H9 (cell line): ENCODE measurements around the gene GLIS2. TPM values are rescaled to one million over a fixed set of nuclear protein-coding genes. Genes with fewer than 3 reads are reported as not detected.

Experiments
- DNase-seq: peaks from one replicate; pipeline ENCODE4 v3.0.0-alpha.2; 2017
- H2AFZ ChIP-seq: one replicate; pipeline ENCODE4 v1.6.1; 2013; ENCODE audit warnings: mild to moderate bottlenecking, low read length, control low read depth, moderate library complexity
- H2AK5ac ChIP-seq: 2 replicates; pipeline ENCODE4 v1.6.1; 2013; ENCODE audit warnings: low read length, control low read depth, mixed read lengths; ENCODE audit not compliant: insufficient read length
- H2BK120ac ChIP-seq: one replicate; pipeline ENCODE4 v1.6.1; 2013; ENCODE audit warnings: low read depth, mild to moderate bottlenecking, low read length, control low read depth, inconsistent platforms; ENCODE audit not compliant: poor library complexity, severe bottlenecking
- H2BK12ac ChIP-seq: 2 replicates; pipeline ENCODE4 v1.6.1; 2013; ENCODE audit warnings: low read length, control low read depth, mixed read lengths, low read depth; ENCODE audit not compliant: insufficient read length
- H2BK15ac ChIP-seq: 2 replicates; pipeline ENCODE4 v1.6.1; 2013; ENCODE audit warnings: low read depth, low read length, control low read depth
- H2BK20ac ChIP-seq: one replicate; pipeline ENCODE4 v1.6.1; 2013; ENCODE audit warnings: low read depth, mild to moderate bottlenecking, low read length, control low read depth, inconsistent platforms; ENCODE audit not compliant: poor library complexity, severe bottlenecking
- H2BK5ac ChIP-seq: 2 replicates; pipeline ENCODE4 v1.6.1; 2013; ENCODE audit warnings: low read length, control low read depth, mixed read lengths; ENCODE audit not compliant: insufficient read length
- H3K14ac ChIP-seq: 2 replicates; pipeline ENCODE4 v1.6.1; 2013; ENCODE audit warnings: low read length, control low read depth; ENCODE audit not compliant: insufficient read depth
- H3K18ac ChIP-seq: 2 replicates; pipeline ENCODE4 v1.6.1; 2013; ENCODE audit warnings: low read depth, mild to moderate bottlenecking, mixed read lengths, low read length, control low read depth; ENCODE audit not compliant: insufficient read length
- H3K23ac ChIP-seq: 2 replicates; pipeline ENCODE4 v1.6.1; 2013; ENCODE audit warnings: low read length, control low read depth, mixed read lengths, low read depth; ENCODE audit not compliant: insufficient read length
- H3K23me2 ChIP-seq: 2 replicates; pipeline ENCODE4 v1.6.1; 2013; ENCODE audit warnings: low read depth, mild to moderate bottlenecking, mixed read lengths, low read length, control low read depth; ENCODE audit not compliant: insufficient read length, poor library complexity, severe bottlenecking
- H3K27ac ChIP-seq: 2 replicates; pipeline ENCODE4 v1.5.1; 2013; ENCODE audit warnings: low read length, control low read depth, mixed read lengths, low read depth; ENCODE audit not compliant: insufficient read length
- H3K27me3 ChIP-seq: 2 replicates; pipeline ENCODE4 v1.6.1; 2013; ENCODE audit warnings: low read length, control low read depth, inconsistent platforms; ENCODE audit not compliant: insufficient read depth
- H3K4ac ChIP-seq: 2 replicates; pipeline ENCODE4 v1.6.1; 2013; ENCODE audit warnings: low read depth, mild to moderate bottlenecking, control low read depth, inconsistent platforms, low read length, moderate library complexity
- H3K4me1 ChIP-seq: 2 replicates; pipeline ENCODE4 v1.6.1; 2013; ENCODE audit warnings: low read length, control low read depth, inconsistent platforms; ENCODE audit not compliant: insufficient read depth
- H3K4me2 ChIP-seq: 2 replicates; pipeline ENCODE4 v1.6.1; 2013; ENCODE audit warnings: low read length, control low read depth, mixed read lengths; ENCODE audit not compliant: insufficient read length, insufficient read depth
- H3K56ac ChIP-seq: 2 replicates; pipeline ENCODE4 v1.6.1; 2013; ENCODE audit warnings: low read depth, mild to moderate bottlenecking, mixed read lengths, low read length, control low read depth; ENCODE audit not compliant: insufficient read length
- H3K79me1 ChIP-seq: 2 replicates; pipeline ENCODE4 v1.6.1; 2013; ENCODE audit warnings: low read depth, mild to moderate bottlenecking, moderate library complexity, low read length, control low read depth, inconsistent platforms; ENCODE audit not compliant: insufficient read depth, poor library complexity, severe bottlenecking
- H3K79me2 ChIP-seq: 2 replicates; pipeline ENCODE4 v1.6.1; 2013; ENCODE audit warnings: low read length, control low read depth, inconsistent platforms; ENCODE audit not compliant: insufficient read depth
- H3K9ac ChIP-seq: 2 replicates; pipeline ENCODE4 v1.6.1; 2013; ENCODE audit warnings: low read length, control low read depth, mixed read lengths; ENCODE audit not compliant: insufficient read length; ENCODE audit errors: extremely low read depth
- H3K9me3 ChIP-seq: one replicate; pipeline ENCODE4 v1.6.1; 2013; ENCODE audit warnings: low read depth, low read length, inconsistent platforms; ENCODE audit not compliant: control insufficient read depth
- H3T11ph ChIP-seq: one replicate; pipeline ENCODE4 v1.6.1; 2013; ENCODE audit warnings: mild to moderate bottlenecking, low read length, control low read depth, inconsistent platforms
- H4K20me1 ChIP-seq: one replicate; pipeline ENCODE4 v1.6.1; 2013; ENCODE audit not compliant: control insufficient read depth, insufficient read length, insufficient read depth
- H4K5ac ChIP-seq: 2 replicates; pipeline ENCODE4 v1.6.1; 2013; ENCODE audit warnings: low read depth, mild to moderate bottlenecking, mixed read lengths, low read length, control low read depth; ENCODE audit not compliant: insufficient read length
- H4K8ac ChIP-seq: replicated peaks from 2 replicates; pipeline ENCODE4 v1.6.1; 2013; ENCODE audit warnings: low read length, control low read depth, mixed read lengths, low read depth; ENCODE audit not compliant: insufficient read length
- H4K91ac ChIP-seq: 2 replicates; pipeline ENCODE4 v1.6.1; 2013; ENCODE audit warnings: low read depth, mild to moderate bottlenecking, moderate library complexity, mixed read lengths, low read length, control low read depth; ENCODE audit not compliant: insufficient read length
- H3K27ac Mint-ChIP-seq, 3 experiments: 2 replicates in 2 of 3; 3 replicates in 1 of 3; pipeline ENCODE4 v1.8.0; 2020 to 2021; ENCODE audit warnings: mixed read lengths in 3 of 3, mild to moderate bottlenecking in 1 of 3, moderate library complexity in 1 of 3
- H3K27me3 Mint-ChIP-seq: 2 replicates; pipeline ENCODE4 v1.8.0; 2021; ENCODE audit warnings: low read depth, mild to moderate bottlenecking, moderate library complexity, mixed read lengths
- H3K36me3 Mint-ChIP-seq, 3 experiments: 2 replicates in 2 of 3; 3 replicates in 1 of 3; pipeline ENCODE4 v1.8.0; 2020 to 2021; ENCODE audit warnings: low read depth in 3 of 3, mixed read lengths in 3 of 3; ENCODE audit not compliant: insufficient read depth in 1 of 3
- H3K4me1 Mint-ChIP-seq, 2 experiments: 2 replicates each; pipeline ENCODE4 v1.8.0; 2020; ENCODE audit warnings: mixed read lengths in 2 of 2
- H3K4me3 Mint-ChIP-seq, 2 experiments: 2 replicates in 1 of 2; 3 replicates in 1 of 2; pipeline ENCODE4 v1.8.0; 2020 to 2021; ENCODE audit warnings: mild to moderate bottlenecking in 2 of 2, mixed read lengths in 2 of 2, moderate library complexity in 1 of 2
- H3K9me3 Mint-ChIP-seq, 2 experiments: 2 replicates in 1 of 2; 3 replicates in 1 of 2; pipeline ENCODE4 v1.8.0; 2020; ENCODE audit warnings: mild to moderate bottlenecking in 2 of 2, mixed read lengths in 2 of 2, moderate library complexity in 1 of 2
- WGBS: extraction: QIAGEN DNeasy Blood & Tissue Kit; methylation state at CpG from one replicate; pipeline ENCODE4 v1.1.7; 2013; ENCODE audit warnings: missing lambda C conversion rate, low lambda C conversion rate, mixed read lengths; ENCODE audit not compliant: insufficient read length; ENCODE audit errors: extremely low coverage; 5-methylcytosine and 5-hydroxymethylcytosine counted together
- total RNA-seq: library from RNA; stranded (reverse); gene quantifications from 2 replicates; pipeline ENCODE4 v1.2.1, GENCODE V29; 2021
- TF ChIP-seq, protein P1 (sequence below): fragments of 200-600 bp; sonication (generic); conservative IDR thresholded peaks from 3 replicates; pipeline ENCODE4 v1.8.0; 2021; ENCODE audit warnings: antibody characterized with exemption, mild to moderate bottlenecking

GLIS2 gene
- total RNA-seq, 1 experiment from 2014 or later: 14.3 TPM

- no CpG with 5 or more reads among the region's 13 CpGs for whole genome bisulfite sequencing
- Histone ChIP-seq H3K9ac (no peak overlapping the region), H3K27ac (no peak overlapping the region)
Measured at GRCh38 chr16:4369007-4369733, 53.3 kb downstream of the GLIS2 start.

More at GRCh38 chr16:4369007-4369733, 53.3 kb downstream of the GLIS2 start:
- Histone ChIP-seq H3K18ac (no peak overlapping the region), H2BK15ac (no peak overlapping the region), H2AFZ (no peak overlapping the region), H3K56ac (no peak overlapping the region), H4K20me1 (no peaks in the 10 kb centered on the region), H3K27me3 (no peaks in the 10 kb centered on the region), H3K23ac (no peak overlapping the region), H4K5ac (no peak overlapping the region), H2BK20ac (no peak overlapping the region), H4K8ac (no peak overlapping the region), H2BK120ac (no peak overlapping the region), H3K9me3 (no peaks in the 10 kb centered on the region), H3K4ac (no peak overlapping the region), H2AK5ac (no peak overlapping the region), H3K79me1 (no peaks in the 10 kb centered on the region), H3K79me2 (no peaks in the 10 kb centered on the region), H4K91ac (no peak overlapping the region), H3K4me1 (peaks cover 4% of the 10 kb centered on the region; the same call in 1 of the 2 replicates), H3K14ac (no peak overlapping the region), H2BK12ac (no peak overlapping the region), H3K4me2 (no peak overlapping the region), H2BK5ac (no peak overlapping the region), H3T11ph (no peak overlapping the region), H3K23me2 (no peaks in the 10 kb centered on the region)
- TF ChIP-seq, protein P1, sequence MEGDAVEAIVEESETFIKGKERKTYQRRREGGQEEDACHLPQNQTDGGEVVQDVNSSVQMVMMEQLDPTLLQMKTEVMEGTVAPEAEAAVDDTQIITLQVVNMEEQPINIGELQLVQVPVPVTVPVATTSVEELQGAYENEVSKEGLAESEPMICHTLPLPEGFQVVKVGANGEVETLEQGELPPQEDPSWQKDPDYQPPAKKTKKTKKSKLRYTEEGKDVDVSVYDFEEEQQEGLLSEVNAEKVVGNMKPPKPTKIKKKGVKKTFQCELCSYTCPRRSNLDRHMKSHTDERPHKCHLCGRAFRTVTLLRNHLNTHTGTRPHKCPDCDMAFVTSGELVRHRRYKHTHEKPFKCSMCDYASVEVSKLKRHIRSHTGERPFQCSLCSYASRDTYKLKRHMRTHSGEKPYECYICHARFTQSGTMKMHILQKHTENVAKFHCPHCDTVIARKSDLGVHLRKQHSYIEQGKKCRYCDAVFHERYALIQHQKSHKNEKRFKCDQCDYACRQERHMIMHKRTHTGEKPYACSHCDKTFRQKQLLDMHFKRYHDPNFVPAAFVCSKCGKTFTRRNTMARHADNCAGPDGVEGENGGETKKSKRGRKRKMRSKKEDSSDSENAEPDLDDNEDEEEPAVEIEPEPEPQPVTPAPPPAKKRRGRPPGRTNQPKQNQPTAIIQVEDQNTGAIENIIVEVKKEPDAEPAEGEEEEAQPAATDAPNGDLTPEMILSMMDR: no peak
- Mint-ChIP-seq H3K4me1 (peaks cover 11 to 19% of the 10 kb centered on the region in 2 experiments), H3K27ac (peak overlapping the region in 1 of 3 experiments; percentile 72; a peak in 1 of 7 replicates), H3K4me3 (no peak overlapping the region), H3K36me3 (no peaks in the 10 kb centered on the region), H3K27me3 (no peaks in the 10 kb centered on the region), H3K9me3 (no peaks in the 10 kb centered on the region)
- no peak for DNase-seq
